HG03139 (cell line): ENCODE results near the gene HEBP2.
"Not testable (repeated sequence)": the region's sequence is repeated elsewhere in the genome, so short reads cannot be mapped to it uniquely, and the experiment has no call there.

Source experiments
- ATAC-seq: cut with Tn5 transposase; IDR thresholded peaks from one replicate; pipeline ENCODE4 v1.9.1; 2021; ENCODE audit not compliant: unreplicated experiment

The HEBP2 gene

GRCh38 chr6:138403801-138404665 is at the start of gene HEBP2:
TSS of gene HEBP2 (plus strand) at chr6:138404223. CDS start at chr6:138404496, 273 bp downstream.
- peak; percentile 68 for ATAC-seq

- ATAC-seq = no peak
Observed at GRCh38 chr6:138357928-138358327, 46.1 kb upstream of the HEBP2 start.

GRCh38 chr6:138368684-138369083 is 35.3 kb upstream of the HEBP2 start:
- not testable (repeated sequence) for ATAC-seq

- ATAC-seq = no peak
Observed at GRCh38 chr6:138370631-138371451, 33.2 kb upstream of the HEBP2 start.

- no peak for ATAC-seq
Observed at GRCh38 chr6:138371452-138371711, 32.6 kb upstream of the HEBP2 start.

- ATAC-seq = no peak
Observed at GRCh38 chr6:138371720-138372119, 32.3 kb upstream of the HEBP2 start.

- ATAC-seq = no peak
Observed at GRCh38 chr6:138372711-138373463, 31.1 kb upstream of the HEBP2 start.

GRCh38 chr6:138374230-138374629 is 29.8 kb upstream of the HEBP2 start:
- ATAC-seq = no peak

GRCh38 chr6:138374815-138375214 is 29.2 kb upstream of the HEBP2 start:
- no peak for ATAC-seq

- ATAC-seq = no peak
Observed at GRCh38 chr6:138377042-138377441, 27.0 kb upstream of the HEBP2 start.

- no peak for ATAC-seq
Observed at GRCh38 chr6:138377844-138378243, 26.2 kb upstream of the HEBP2 start, which contains the start of gene SMIM28. TSS of gene SMIM28 (plus strand) at chr6:138377905. CDS start at chr6:138378073, 168 bp downstream.

GRCh38 chr6:138378463-138378862 is 25.6 kb upstream of the HEBP2 start:
- ATAC-seq = no peak

- ATAC-seq = no peak
Observed at GRCh38 chr6:138382498-138383265, 21.3 kb upstream of the HEBP2 start.

- ATAC-seq = no peak
Observed at GRCh38 chr6:138383776-138384175, 20.2 kb upstream of the HEBP2 start.

- ATAC-seq = no peak
Observed at GRCh38 chr6:138386897-138387296, 17.1 kb upstream of the HEBP2 start.

- no peak for ATAC-seq
Observed at GRCh38 chr6:138387577-138388368, 16.2 kb upstream of the HEBP2 start.

GRCh38 chr6:138389551-138389950 is 14.5 kb upstream of the HEBP2 start:
- ATAC-seq = no peak

- ATAC-seq = no peak
Observed at GRCh38 chr6:138393871-138394783, 9.9 kb upstream of the HEBP2 start.

- ATAC-seq = no peak
Observed at GRCh38 chr6:138396709-138397108, 7.3 kb upstream of the HEBP2 start.
